GM10266 (cell line): Measurements from ENCODE around the gene PEX13.

Experiments
- DNase-seq: peaks from one replicate; pipeline ENCODE4 v3.0.0; 2012; ENCODE audit errors: extremely low spot score
- CTCF ChIP-seq: IDR thresholded peaks from 2 replicates; pipeline ENCODE4 v1.5.1; 2012; ENCODE audit warnings: mild to moderate bottlenecking, low read depth; ENCODE audit not compliant: control insufficient read depth, insufficient read depth; ENCODE audit errors: missing control alignments

Gene PEX13

GRCh38 chr2:61045999-61046398 is 28.5 kb downstream of the PEX13 start:
- no peak for DNase-seq
- no peak for TF ChIP-seq CTCF

- no peak for TF ChIP-seq CTCF
- DNase-seq, result no peak
Measured at GRCh38 chr2:61055557-61055956, 38.0 kb downstream of the PEX13 start.

GRCh38 chr2:61057562-61057961 is 40.0 kb downstream of the PEX13 start:
- TF ChIP-seq CTCF, result no peak
- DNase-seq, result no peak

GRCh38 chr2:61059382-61059781 is 41.9 kb downstream of the PEX13 start:
- no peak for TF ChIP-seq CTCF
- no peak for DNase-seq

GRCh38 chr2:61065714-61066709 is 48.5 kb downstream of the PEX13 start, which contains the start of gene SANBR:
Gene SANBR (plus strand): TSS chr2:61065871. CDS start chr2:61070351, 4,480 bp downstream.
- DNase-seq, result peak; percentile 95

GRCh38 chr2:61074100-61074499 is 56.6 kb downstream of the PEX13 start:
- TF ChIP-seq CTCF, result no peak
- DNase-seq, result no peak

More at GRCh38 chr2:61065714-61066709, 48.5 kb downstream of the PEX13 start, which contains the start of gene SANBR:
- TF ChIP-seq CTCF, result peak; percentile 6

GRCh38 chr2:61085883-61086282 is 68.4 kb downstream of the PEX13 start:
- TF ChIP-seq CTCF, result no peak
- DNase-seq, result no peak
